ENCODE data around the gene TRIM41. TPM values are rescaled to one million over a fixed set of nuclear protein-coding genes. Genes with fewer than 3 reads are reported as not detected.

TRIM41 gene
- total RNA-seq = 6.7 and 11.6 TPM in 2 replicates

GRCh38 chr5:181223058-181223728, at the start of gene TRIM41:
TSS of gene TRIM41 (plus strand) at chr5:181223281. CDS start at chr5:181224000, 719 bp downstream.

GRCh38 chr5:181204826-181205760, 18.0 kb upstream of the TRIM41 start, which contains the start of gene TRIM7:
TSS of gene TRIM7 (minus strand) at chr5:181205196. CDS start at chr5:181205110, 86 bp downstream.

GRCh38 chr5:181243564-181244343, 20.7 kb downstream of the TRIM41 start, which contains the start of gene RACK1:
TSS of gene RACK1 (minus strand) at chr5:181243906. CDS start at chr5:181243800, 106 bp downstream.

GRCh38 chr5:181260720-181261319, 37.7 kb downstream of the TRIM41 start, which contains the start of gene TRIM52:
TSS of gene TRIM52 (minus strand) at chr5:181261143. CDS start at chr5:181260813, 330 bp downstream.

Small RNA genes lying within 50 kb of the gene (small RNA-seq; reads per million reads assigned to genes)
- gene MIR4638 = not detected
- gene SNORD95 = not detected
- not detected for gene SNORD96A

Other genes with a start within 250 kb of the TRIM41 start
- not detected in 2 replicates for gene BTNL3, start 234.4 kb upstream of the TRIM41 start, total RNA-seq
- not detected in 2 replicates for gene BTNL9, start 183.0 kb upstream of the TRIM41 start, total RNA-seq
- not detected in 2 replicates for gene OR2V1, start 92.1 kb upstream of the TRIM41 start, total RNA-seq
- gene OR2V2, start 75.7 kb upstream of the TRIM41 start, total RNA-seq = not detected in 2 replicates
- 15.1 and 15.4 TPM in 2 replicates for gene TRIM7, start 18.1 kb upstream of the TRIM41 start, total RNA-seq
- 3,694 and 3,876 TPM in 2 replicates for gene RACK1, start 20.6 kb downstream of the TRIM41 start, total RNA-seq
- 8.1 and 9.0 TPM in 2 replicates for gene TRIM52, start 37.9 kb downstream of the TRIM41 start, total RNA-seq
- gene OR4F3, start 144.0 kb downstream of the TRIM41 start, total RNA-seq = 0.22 and 0.27 TPM in 2 replicates